Thymus (tissue), 11 donors: ENCODE data around the gene LAMA1. TPM values are rescaled to one million over a fixed set of nuclear protein-coding genes. Genes with fewer than 3 reads are reported as not detected.

ENCODE experiments used
- DNase-seq, 9 donors: peaks; one replicate each; pipeline ENCODE4 v3.0.0-alpha.2; 2013; ENCODE audit warnings: low spot score in 9 of 9, low read depth in 6 of 9, missing footprints in 1 of 9
- H3K27ac ChIP-seq, 2 donors: one replicate each; pipeline ENCODE4 v1.5.1; 2013; ENCODE audit warnings: control low read depth in 1 of 2, low read depth in 1 of 2, low read length in 1 of 2, mild to moderate bottlenecking in 1 of 2, moderate library complexity in 1 of 2
- H3K27me3 ChIP-seq, 2 donors: one replicate each; pipeline ENCODE4 v1.5.1; 2013; ENCODE audit warnings: low read length in 1 of 2; ENCODE audit not compliant: control insufficient read depth in 2 of 2, insufficient read depth in 1 of 2
- H3K36me3 ChIP-seq, 2 donors: one replicate each; pipeline ENCODE4 v1.5.1; 2013; ENCODE audit warnings: low read length in 1 of 2, mild to moderate bottlenecking in 1 of 2, moderate library complexity in 1 of 2; ENCODE audit not compliant: control insufficient read depth in 2 of 2, insufficient read depth in 2 of 2
- H3K4me1 ChIP-seq, 2 donors: one replicate each; pipeline ENCODE4 v1.5.1; 2013; ENCODE audit warnings: low read length in 2 of 2; ENCODE audit not compliant: control insufficient read depth in 2 of 2, insufficient read depth in 2 of 2
- H3K4me3 ChIP-seq, 2 donors: one replicate each; pipeline ENCODE4 v1.5.1; 2013; ENCODE audit warnings: low read length in 2 of 2, control low read depth in 1 of 2, mild to moderate bottlenecking in 1 of 2
- H3K9me3 ChIP-seq, 2 donors: one replicate each; pipeline ENCODE4 v1.5.1; 2013; ENCODE audit warnings: low read length in 1 of 2, mild to moderate bottlenecking in 1 of 2; ENCODE audit not compliant: control insufficient read depth in 2 of 2, insufficient read depth in 1 of 2
- WGBS: extraction: QIAGEN DNeasy Blood & Tissue Kit; methylation state at CpG from one replicate; pipeline ENCODE4 v1.1.7; 2013; 5-methylcytosine and 5-hydroxymethylcytosine counted together
- polyA plus RNA-seq: library from polyadenylated mRNA; stranded (reverse); fragments of 200-250 nt; gene quantifications from one replicate; pipeline ENCODE4 v1.2.3, GENCODE V29; 2013
- total RNA-seq: library from RNA; stranded (reverse); fragments of 120-200 nt; gene quantifications from one replicate; pipeline ENCODE4 v1.2.4, GENCODE V29; 2013
- donor health status: healthy.

Gene LAMA1
- total and polyA plus RNA-seq, 2 donors: 0.71 to 2.9 TPM

DNA sequence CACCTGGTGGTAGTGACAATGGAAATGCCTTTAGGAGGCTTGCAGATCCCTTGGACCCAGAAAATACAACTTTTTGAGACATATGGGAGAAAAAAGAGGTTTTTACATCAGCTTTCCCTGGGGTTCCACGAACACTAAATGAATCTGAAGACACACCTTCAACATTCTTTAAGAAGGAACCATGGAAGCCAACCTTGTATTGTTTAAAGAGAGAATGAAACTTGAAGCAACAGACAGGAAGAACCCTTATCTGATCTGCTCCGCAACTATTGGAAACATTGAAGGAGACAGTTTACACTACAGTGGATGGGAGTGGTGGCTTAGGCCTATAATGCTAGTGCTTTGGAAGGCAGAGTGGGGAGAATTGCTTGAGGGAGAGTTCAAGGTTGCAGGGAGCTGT lies 190.4 kb downstream of the LAMA1 start:
- H3K27ac ChIP-seq: no peak overlapping the region
- no peaks in the 10 kb centered on the region for H3K36me3 ChIP-seq
- no peaks in the 10 kb centered on the region for H3K9me3 ChIP-seq
- no peak overlapping the region for H3K4me3 ChIP-seq
- no peak for DNase-seq
- WGBS: 87% methylated on average over 2 of the region's 2 CpGs
- H3K27me3 ChIP-seq: no peaks in the 10 kb centered on the region
- no peaks in the 10 kb centered on the region for H3K4me1 ChIP-seq

DNA sequence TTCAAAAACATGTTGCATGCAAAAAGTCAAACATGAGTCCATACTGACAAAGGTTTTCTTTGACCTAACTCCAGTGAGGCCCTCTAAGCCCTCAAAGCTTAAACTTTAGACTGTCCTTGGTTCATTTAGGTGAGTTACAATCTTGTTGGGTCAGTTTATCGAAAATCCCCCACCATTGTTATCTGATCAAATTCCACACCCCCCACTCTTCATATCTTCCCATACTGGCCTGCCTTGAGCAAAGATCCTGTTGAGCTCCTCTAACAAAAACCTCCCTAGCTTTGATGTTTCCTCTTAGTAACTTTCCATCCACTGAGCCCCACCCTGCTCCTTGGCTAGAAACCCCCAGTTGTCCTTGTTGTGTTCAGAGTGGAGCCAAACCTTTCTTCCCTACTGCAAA lies 194.4 kb downstream of the LAMA1 start:
- no peak overlapping the region for H3K27ac ChIP-seq
- 95% methylated on average over 1 of the region's 1 CpG for WGBS
- no peaks in the 10 kb centered on the region for H3K36me3 ChIP-seq
- no peak for DNase-seq
- peaks cover 0 to 3% of the 10 kb centered on the region in 2 donors for H3K9me3 ChIP-seq
- no peaks in the 10 kb centered on the region for H3K27me3 ChIP-seq
- H3K4me1 ChIP-seq: no peaks in the 10 kb centered on the region
- no peak overlapping the region for H3K4me3 ChIP-seq

DNA sequence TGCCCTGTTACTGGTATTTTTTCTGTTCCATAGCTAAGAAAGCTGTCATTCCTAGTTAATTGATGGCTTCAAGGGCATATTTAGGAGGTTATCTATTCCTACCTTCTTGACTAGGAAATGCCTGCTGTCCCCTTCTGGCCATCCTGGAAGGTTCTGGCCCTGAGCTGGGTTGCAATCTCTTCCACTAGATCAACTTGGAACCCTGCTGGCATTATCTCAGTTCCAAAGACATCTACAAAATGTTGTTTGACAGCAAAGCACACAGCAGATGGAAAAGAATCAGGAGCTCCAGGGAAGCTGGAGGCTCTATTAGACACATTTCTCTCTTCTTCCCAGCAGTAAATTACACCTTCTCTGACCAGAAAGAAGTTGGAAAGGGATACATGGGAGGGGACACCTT lies 196.0 kb downstream of the LAMA1 start:
- peaks cover 0 to 3% of the 10 kb centered on the region in 2 donors for H3K9me3 ChIP-seq
- H3K36me3 ChIP-seq: no peaks in the 10 kb centered on the region

DNA sequence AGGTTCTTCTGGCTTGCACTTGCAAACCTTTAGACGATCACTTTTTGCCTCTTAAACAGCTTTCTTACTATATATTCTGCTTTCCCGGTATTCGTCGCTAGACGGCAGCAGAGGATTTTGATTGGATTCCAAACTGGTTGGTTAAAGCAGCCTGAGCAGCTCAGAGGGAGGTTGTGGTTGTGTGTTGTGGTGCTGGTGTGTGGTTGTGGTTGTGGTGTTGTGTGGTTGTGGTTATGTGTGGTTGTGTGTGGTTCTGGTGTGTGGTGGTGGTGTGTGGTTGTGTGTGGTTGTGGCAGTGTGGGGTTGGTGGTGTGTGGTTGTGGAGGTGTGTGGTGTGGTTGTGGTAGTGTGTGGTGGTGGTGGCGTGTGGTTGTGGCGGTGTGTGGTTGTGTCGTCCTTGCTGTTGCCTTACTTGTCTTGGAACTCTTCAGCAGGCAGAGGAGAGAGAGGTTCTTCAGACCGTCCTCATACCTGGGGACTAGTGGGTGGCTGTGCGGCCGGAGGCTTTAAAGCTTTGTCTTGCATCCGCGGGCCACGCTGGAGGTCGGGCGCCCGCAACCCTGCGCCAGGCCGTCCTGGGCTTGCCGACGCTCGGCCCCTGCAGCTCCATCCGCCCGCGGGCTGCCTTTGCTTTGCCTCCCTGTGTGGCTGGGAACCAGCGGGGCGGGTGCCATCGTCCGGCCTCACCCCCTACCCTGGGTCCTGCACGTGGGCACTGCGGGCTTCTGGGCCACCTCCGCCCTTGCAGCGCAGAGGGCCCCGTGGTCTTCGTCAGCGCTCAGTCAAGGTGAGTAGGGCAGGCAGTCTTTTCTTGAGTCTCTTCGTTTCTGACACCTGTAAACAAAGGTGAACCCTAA lies 197.3 kb downstream of the LAMA1 start:
- no peaks in the 10 kb centered on the region for H3K27me3 ChIP-seq
- WGBS: 80% methylated on average over 37 of the region's 37 CpGs
- peak in 5 of 9 donors; percentile 0 to 48 (median 14) for DNase-seq
- H3K9me3 ChIP-seq: peaks cover 0 to 3% of the 10 kb centered on the region in 2 donors
- H3K4me1 ChIP-seq: no peaks in the 10 kb centered on the region
- no peaks in the 10 kb centered on the region for H3K36me3 ChIP-seq
- no peak overlapping the region for H3K4me3 ChIP-seq
- H3K27ac ChIP-seq: no peak overlapping the region

More for the DNA sequence above, 196.0 kb downstream of the LAMA1 start:
- no peak for DNase-seq
- Histone ChIP-seq H3K4me3 (no peak overlapping the region), H3K27ac (no peak overlapping the region), H3K4me1 (no peaks in the 10 kb centered on the region), H3K27me3 (no peaks in the 10 kb centered on the region)

DNA sequence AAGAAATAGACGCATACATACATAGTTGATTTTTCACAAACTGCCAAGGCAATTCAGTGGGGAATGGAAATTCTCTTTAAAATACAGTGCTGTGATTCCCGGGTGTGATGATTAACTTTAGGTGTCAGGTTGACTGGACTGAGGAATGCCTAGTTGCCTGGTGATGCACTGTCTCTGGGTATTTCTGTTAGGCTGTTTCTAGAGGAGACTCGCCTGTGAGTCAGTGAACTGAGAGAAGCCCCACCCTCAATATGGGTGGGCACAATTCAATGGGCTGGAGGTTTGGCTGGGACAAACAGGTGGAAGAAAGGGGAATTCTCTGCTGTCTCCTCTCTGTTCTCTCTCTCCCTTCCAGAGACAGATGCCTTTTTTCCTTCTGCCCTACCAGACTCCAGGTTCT lies 200.5 kb downstream of the LAMA1 start:
- no peak overlapping the region for H3K4me3 ChIP-seq
- peaks cover 0 to 3% of the 10 kb centered on the region in 2 donors for H3K9me3 ChIP-seq
- WGBS: 96% methylated on average over 3 of the region's 3 CpGs
- H3K27me3 ChIP-seq: no peaks in the 10 kb centered on the region
- H3K4me1 ChIP-seq: no peaks in the 10 kb centered on the region
- no peak for DNase-seq
- no peak overlapping the region for H3K27ac ChIP-seq
- no peaks in the 10 kb centered on the region for H3K36me3 ChIP-seq

DNA sequence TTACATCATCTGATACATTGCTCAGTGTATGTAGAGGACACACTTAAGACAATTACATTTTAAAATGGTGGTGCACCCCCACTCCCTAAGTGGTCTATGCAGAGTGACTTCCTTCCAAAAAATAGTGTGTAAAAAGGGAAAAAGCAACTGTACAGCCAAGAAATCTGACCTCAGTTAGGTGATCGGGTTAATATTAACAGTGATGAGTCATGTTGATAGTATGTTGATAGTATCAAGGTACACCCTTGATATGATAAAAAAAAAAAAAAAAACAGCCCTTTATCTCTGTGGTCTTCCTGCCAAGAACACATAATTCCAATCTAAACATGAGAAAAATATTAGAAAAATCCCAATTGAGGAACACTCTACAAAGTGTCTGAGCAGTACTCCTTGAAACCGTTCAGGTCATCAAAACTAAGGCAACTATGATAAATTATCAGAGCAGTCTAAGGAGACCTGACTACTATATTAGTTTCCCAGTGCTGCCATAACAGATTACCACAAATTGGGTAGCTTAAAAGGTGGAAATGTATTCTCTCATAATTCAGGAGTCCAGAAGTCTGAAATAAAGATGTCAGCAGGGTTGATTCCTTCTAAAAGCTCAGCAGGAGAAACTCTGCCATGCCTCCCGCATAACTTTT lies 216.2 kb downstream of the LAMA1 start:
- Histone ChIP-seq H3K4me1 (no peaks in the 10 kb centered on the region), H3K4me3 (no peak overlapping the region), H3K27me3 (no peaks in the 10 kb centered on the region), H3K27ac (no peak overlapping the region), H3K9me3 (no peaks in the 10 kb centered on the region), H3K36me3 (no peaks in the 10 kb centered on the region)
- 92% methylated on average over 3 of the region's 3 CpGs for WGBS
- DNase-seq: no peak

DNA sequence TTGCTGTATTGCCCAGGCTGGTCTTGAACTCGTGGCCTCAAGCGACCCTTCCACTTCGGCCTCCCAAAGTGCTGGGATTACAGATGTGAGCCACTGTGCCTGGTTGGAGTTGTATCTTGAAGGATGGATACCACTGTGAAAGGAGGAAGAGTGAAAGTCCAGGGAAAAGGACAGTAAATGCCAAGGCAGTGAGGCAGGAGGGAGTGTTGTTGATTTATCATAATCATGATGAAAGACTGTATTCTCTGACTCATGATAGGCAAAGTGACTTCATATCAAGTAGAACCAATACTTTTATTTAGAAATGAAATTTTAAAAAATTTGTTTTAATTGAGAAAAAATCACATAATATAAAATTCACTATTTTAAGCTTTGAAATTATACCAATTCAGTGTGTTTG lies 225.8 kb downstream of the LAMA1 start:
- WGBS: 98% methylated on average over 3 of the region's 3 CpGs
- Histone ChIP-seq H3K36me3 (no peaks in the 10 kb centered on the region), H3K9me3 (no peaks in the 10 kb centered on the region), H3K27me3 (no peaks in the 10 kb centered on the region), H3K27ac (no peak overlapping the region), H3K4me3 (no peak overlapping the region), H3K4me1 (no peaks in the 10 kb centered on the region)
- DNase-seq: no peak

Other genes with a start within 250 kb of the LAMA1 start
- gene LRRC30, start 113.3 kb upstream of the LAMA1 start, total RNA-seq: 0.14 TPM
- 0.05 TPM for gene LRRC30, start 113.3 kb upstream of the LAMA1 start, polyA plus RNA-seq